K562 (cell line): Measurements from ENCODE around the gene CNNM3. TPM values are rescaled to one million over a fixed set of nuclear protein-coding genes. Genes with fewer than 3 reads are reported as not detected.

Experiments
- ATAC-seq: fragments of 200-7000 bp; cut with Tn5 transposase; 3 replicates; pipeline ENCODE4 v1.9.1; 2020; ENCODE audit warnings: moderate library complexity
- BruUV-seq: library from RNA; stranded (reverse); fragments of 400-500 nt; replicated peaks from 2 replicates; lab custom pipeline; 2021; lab: Mats Ljungman, UMichigan
- CTCF ChIA-PET: fragments of 300-600 bp; formaldehyde crosslinking; extraction: SDS; loops from one replicate; lab custom pipeline; 2021; ENCODE audit warnings: low intra/inter-chr PET ratio; lab: Yijun Ruan, JAX
- POLR2A ChIA-PET: fragments of 300-600, 350-650 bp; sonication (Branson Sonifier 250); formaldehyde crosslinking; extraction: SDS; loops from one replicate; lab custom pipeline; 2021; ENCODE audit warnings: antibody characterized with exemption, inconsistent platforms; lab: Yijun Ruan, JAX
- DNase-seq, 4 experiments: peaks; one replicate each; pipeline versions ENCODE4 v3.0.0 to v3.0.0-alpha.2; 2011 to 2018; ENCODE audit warnings: low spot score in 3 of 4, mixed read lengths in 3 of 4; ENCODE audit errors: extremely low read depth in 1 of 4
- FAIRE-seq: peaks from 2 replicates; lab custom pipeline; 2011; peaks lifted over from hg19 to GRCh38; lab: Jason Lieb, UNC
- H2AFZ ChIP-seq: 2 replicates; pipeline ENCODE4 v1.6.0; 2011; ENCODE audit warnings: low read depth, low read length, control low read depth, inconsistent platforms
- H3K27ac ChIP-seq: fragments of 200-600 bp; 3 replicates; pipeline ENCODE4 v1.8.0; 2011; ENCODE audit warnings: low read depth, mild to moderate bottlenecking, control low read depth, inconsistent platforms, low read length, moderate library complexity, mixed read lengths; ENCODE audit errors: extremely low read depth
- H3K27me3 ChIP-seq, 2 experiments: fragments of 300-600 bp in 1 of 2; 2 replicates in 1 of 2; 3 replicates in 1 of 2; pipeline versions ENCODE4 v1.6.0 to v1.8.0; 2011; ENCODE audit warnings: inconsistent platforms in 2 of 2, low read length in 2 of 2, mild to moderate bottlenecking in 1 of 2, mixed read lengths in 1 of 2, moderate library complexity in 1 of 2; ENCODE audit not compliant: control insufficient read depth in 2 of 2, insufficient read depth in 2 of 2
- H3K36me3 ChIP-seq: fragments of 300-600 bp; 3 replicates; pipeline ENCODE4 v1.8.0; 2011; ENCODE audit warnings: mild to moderate bottlenecking, low read length, inconsistent platforms; ENCODE audit not compliant: control insufficient read depth, insufficient read depth
- H3K4me1 ChIP-seq, 2 experiments: fragments of 200-600 bp in 1 of 2; replicated peaks in 1 of 2; 2 replicates in 1 of 2; 3 replicates in 1 of 2; pipeline versions ENCODE4 v1.5.1 to v1.8.0; 2011; ENCODE audit warnings: inconsistent platforms in 2 of 2, low read length in 2 of 2, mild to moderate bottlenecking in 1 of 2, mixed read lengths in 1 of 2, moderate library complexity in 1 of 2; ENCODE audit not compliant: control insufficient read depth in 2 of 2, insufficient read depth in 2 of 2
- H3K4me2 ChIP-seq: 2 replicates; pipeline ENCODE4 v1.6.1; 2011; ENCODE audit warnings: low read length, control low read depth, inconsistent platforms, mixed read lengths; ENCODE audit not compliant: insufficient read depth
- H3K4me3 ChIP-seq: fragments of 200-600 bp; sonication (generic), shearing (Covaris generic); 2 replicates; pipeline ENCODE4 v1.5.1; 2016; ENCODE audit warnings: control low read depth, inconsistent platforms
- H3K79me2 ChIP-seq: fragments of 200-600 bp; 3 replicates; pipeline ENCODE4 v1.8.0; 2011; ENCODE audit warnings: low read length, inconsistent platforms; ENCODE audit not compliant: control insufficient read depth, insufficient read depth
- H3K9ac ChIP-seq, 2 experiments: 2 replicates each; pipeline versions ENCODE4 v1.6.0 to v1.6.1; 2011; ENCODE audit warnings: low read depth in 2 of 2, low read length in 2 of 2, control low read depth in 1 of 2, inconsistent platforms in 1 of 2, mild to moderate bottlenecking in 1 of 2, mixed read lengths in 1 of 2; ENCODE audit not compliant: insufficient read depth in 1 of 2
- H3K9me1 ChIP-seq: one replicate; pipeline ENCODE4 v1.6.0; 2011; ENCODE audit warnings: inconsistent platforms, mild to moderate bottlenecking, low read length, moderate library complexity; ENCODE audit not compliant: control insufficient read depth, insufficient read depth
- H3K9me3 ChIP-seq: replicated peaks from 2 replicates; pipeline ENCODE4 v1.5.1; 2011; ENCODE audit warnings: low read depth, low read length, inconsistent platforms; ENCODE audit not compliant: control insufficient read depth, insufficient read depth
- H4K20me1 ChIP-seq: replicated peaks from 2 replicates; pipeline ENCODE4 v1.6.1; 2011; ENCODE audit warnings: low read length, inconsistent platforms, mixed read lengths; ENCODE audit not compliant: control insufficient read depth, insufficient read depth
- BHLHE40 ChIP-seq: IDR thresholded peaks from 2 replicates; pipeline ENCODE4 v1.6.1; 2011; ENCODE audit warnings: low read length, improper control_type of control experiment
- CHD2 ChIP-seq: IDR thresholded peaks from 2 replicates; pipeline ENCODE4 v1.6.1; 2011; ENCODE audit warnings: low read depth, low read length
- FOXJ3 ChIP-seq: sonication (generic); formaldehyde crosslinking; IDR thresholded peaks from 2 replicates; pipeline ENCODE4 v1.4.0; 2020; ENCODE audit warnings: mild to moderate bottlenecking, missing genetic modification reagents
- FOXM1 ChIP-seq, 2 experiments: fragments of 450-650 bp in 1 of 2; sonication (generic) in 1 of 2; formaldehyde crosslinking in 1 of 2; IDR thresholded peaks; 2 replicates each; pipeline versions ENCODE4 v1.6.1 to v1.9.0; 2017 to 2022; ENCODE audit warnings: low read depth in 2 of 2, mild to moderate bottlenecking in 2 of 2, missing genetic modification reagents in 1 of 2, moderate library complexity in 1 of 2
- MTA2 ChIP-seq: fragments of 450-650 bp; IDR thresholded peaks from 2 replicates; pipeline ENCODE4 v1.6.1; 2016; ENCODE audit warnings: low read depth
- NFYB ChIP-seq: IDR thresholded peaks from 2 replicates; pipeline ENCODE4 v1.6.1; 2011; ENCODE audit warnings: mild to moderate bottlenecking, moderate library complexity; ENCODE audit not compliant: insufficient read length; ENCODE audit errors: extremely low read depth
- NR1H2 ChIP-seq: sonication (generic); formaldehyde crosslinking; IDR thresholded peaks from 2 replicates; pipeline ENCODE4 v1.4.0; 2020; ENCODE audit warnings: mild to moderate bottlenecking, missing genetic modification reagents
- RBM15 ChIP-seq: fragments of 200-400 bp; formaldehyde crosslinking; IDR thresholded peaks from 2 replicates; pipeline ENCODE4 v1.6.1; 2018; ENCODE audit warnings: mild to moderate bottlenecking, low read length, moderate library complexity; ENCODE audit not compliant: insufficient read depth
- SMAD2 ChIP-seq: fragments of 150-350 bp; IDR thresholded peaks from 2 replicates; pipeline ENCODE4 v1.6.1; 2014; ENCODE audit warnings: low read depth, mild to moderate bottlenecking, low read length
- SMARCC2 ChIP-seq: fragments of 450-650 bp; IDR thresholded peaks from 2 replicates; pipeline ENCODE4 v1.6.1; 2017; ENCODE audit warnings: antibody characterized with exemption, moderate library complexity, mild to moderate bottlenecking, low read depth
- STAG1 ChIP-seq: sonication (generic); formaldehyde crosslinking; IDR thresholded peaks from 2 replicates; pipeline ENCODE4 v1.5.0; 2020; ENCODE audit warnings: missing genetic modification reagents, borderline replicate concordance
- TAL1 ChIP-seq: fragments of 450-650 bp; IDR thresholded peaks from 2 replicates; pipeline ENCODE4 v1.6.1; 2016; ENCODE audit warnings: mild to moderate bottlenecking
- ZEB2 ChIP-seq: fragments of 450-650 bp; IDR thresholded peaks from 2 replicates; pipeline ENCODE4 v1.6.1; 2016
- ZNF398 ChIP-seq: fragments of 250-450 bp; sonication (Bioruptor Pico); IDR thresholded peaks from 2 replicates; pipeline ENCODE4 v1.8.0; 2021; ENCODE audit warnings: moderate library complexity, mild to moderate bottlenecking, inconsistent platforms
- ZNF512 ChIP-seq: IDR thresholded peaks from 2 replicates; pipeline ENCODE4 v1.6.1; 2016; ENCODE audit warnings: missing genetic modification characterization, missing compliant biosample characterization
- WGBS: fragments of 100-300 bp; shearing (Covaris generic); methylation state at CpG from one replicate; pipeline ENCODE4 v1.1.6; 2016; ENCODE audit warnings: low coverage, mixed read lengths; ENCODE audit not compliant: insufficient coverage; ENCODE audit errors: missing lambda C conversion rate; 5-methylcytosine and 5-hydroxymethylcytosine counted together
- in situ Hi-C: fragments of 300-500 bp; cut with MboI; formaldehyde crosslinking; loops from 4 replicates; pipeline ENCODE4 v1.15.0; 2018; ENCODE audit warnings: inconsistent platforms, mixed read lengths
- intact Hi-C: fragments of 100-400 bp; cut with micrococcal nuclease; formaldehyde crosslinking; loops from 2 replicates; pipeline ENCODE4 v1.14.2; 2022
- polyA plus RNA-seq, 8 experiments: library from polyadenylated mRNA; depleted of rRNA in 4 of 8; stranded (reverse) in 5 of 8; unstranded in 3 of 8; fragments of >200 nt; fragmentation: Nextera tagmentation in 2 of 8; fragmentation: Illumina TruSeq in 1 of 8; extraction: Ambion mirVana in 2 of 8; extraction: Trizol in 1 of 8; gene quantifications; 2 replicates each; pipeline versions ENCODE4 v1.2.1 to v1.2.3, GENCODE V29; 2011 to 2014; ENCODE audit warnings: inconsistent platforms in 1 of 8, missing spikeins in 1 of 8
- total RNA-seq, 7 experiments: library from RNA; depleted of rRNA in 6 of 7; stranded (reverse); fragments of >200 nt in 6 of 7; fragmentation: Illumina TruSeq in 2 of 7; extraction: Trizol in 2 of 7; gene quantifications; 2 replicates each; pipeline versions ENCODE4 v1.2.1 to v1.2.3, GENCODE V29; 2011 to 2021; ENCODE audit warnings: low replicate concordance in 1 of 7
- TF ChIP-seq, protein P1 (sequence below): fragments of 150-350 bp; conservative IDR thresholded peaks from 2 replicates; pipeline ENCODE4 v1.6.1; 2014; ENCODE audit warnings: low read length

Gene CNNM3
- total and polyA plus RNA-seq, 9 of the 15 experiments (the other 6 are each of a cell fraction or from before 2014, with no cell fraction given): 1.4 to 16.9 (median 6.5) TPM

DNA sequence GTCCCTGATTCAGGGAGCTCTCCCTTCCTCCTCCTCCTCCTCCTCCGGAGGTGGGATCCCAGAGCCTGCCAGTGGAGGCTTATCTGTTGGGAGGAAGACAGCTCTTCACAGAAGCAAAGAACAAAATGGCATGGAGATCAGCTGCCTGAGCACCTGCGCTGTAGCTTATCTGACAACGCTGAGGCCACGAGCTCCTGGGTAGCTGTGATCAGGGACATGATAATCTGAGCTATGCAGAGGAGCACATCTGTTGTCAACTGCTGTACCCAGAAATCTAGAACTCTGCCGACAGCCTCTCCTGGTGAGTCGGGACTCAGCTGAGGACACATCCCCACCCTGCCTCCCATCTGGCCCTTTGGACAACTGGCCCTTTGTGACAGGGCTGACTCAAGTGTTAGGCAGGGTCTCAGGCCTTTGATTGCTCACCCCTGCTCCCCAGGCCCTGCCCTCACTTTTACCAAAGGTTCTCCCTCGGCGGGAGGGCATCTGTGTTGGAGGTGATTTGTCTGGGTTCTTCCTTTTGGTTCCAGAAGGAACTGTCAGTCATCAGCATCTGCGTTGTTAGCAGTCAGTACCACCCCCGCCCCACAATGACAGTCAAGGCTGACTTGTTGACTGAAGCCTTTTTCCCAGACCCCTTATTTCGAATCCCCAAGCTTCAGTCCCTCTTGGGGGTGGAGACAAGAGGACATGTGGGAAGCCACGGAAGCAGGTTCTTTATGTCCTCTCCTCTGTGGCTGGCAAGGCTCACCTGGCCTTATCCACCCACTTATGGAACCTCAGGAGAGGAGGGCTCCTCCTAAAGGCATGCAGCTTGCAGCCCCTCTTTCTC, 5.9 kb upstream of the CNNM3 start:
- Histone ChIP-seq H3K79me2 (no peaks in the 10 kb centered on the region), H3K9me3 (no peaks in the 10 kb centered on the region), H3K36me3 (no peaks in the 10 kb centered on the region), H3K4me3 (no peak overlapping the region), H3K27me3 (no peaks in the 10 kb centered on the region), H2AFZ (no peak overlapping the region), H4K20me1 (0 out of 2 replicates have a peak, but pooled peaks cover 5% of the 10 kb centered on the region), H3K9me1 (peaks cover 5% of the 10 kb centered on the region), H3K9ac (peak overlapping the region in 1 of 2 experiments; percentile 75; a peak in 1 of 4 replicates), H3K4me2 (no peak overlapping the region), H3K27ac (no peak overlapping the region), H3K4me1 (peaks cover 11 to 20% of the 10 kb centered on the region in 2 experiments; a peak in 4 of 5 replicates)
- intact Hi-C loops (loop anchor here (10.0 kb wide), 1 partner anchor 255 kb away; no protein-coding TSS in a partner anchor), in situ Hi-C loops (no loop called here)
- BruUV-seq: no TSS peak
- peak; percentile 75 for ATAC-seq
- CTCF ChIA-PET: no interaction called here
- WGBS: 17% methylated on average over 11 of the region's 12 CpGs
- FAIRE-seq: peak; percentile 89
- POLR2A ChIA-PET: interaction anchor here (0.5 to 2.2 kb wide), 9 partner anchors 8 to 187 kb away, joined by 3 to 8 read pairs (median 4); partner anchors contain the start of gene ANKRD39
- peak; percentile 41 to 74 (median 50) for DNase-seq
- TF ChIP-seq FOXM1 (IDR thresholded peaks at IDR 0.05; ENCODE audit: low read depth) (peak; percentile 52; the same call in 1 of the 2 replicates), FOXM1 (CRISPR knock-in tag; IDR thresholded peaks at IDR 0.05; ENCODE audit: low read depth) (no peak), ZNF512 (tag) (no peak), CHD2 (no peak), NR1H2 (CRISPR knock-in tag) (no peak), FOXJ3 (CRISPR knock-in tag) (no peak), TAL1 (peak; percentile 82), NFYB (no peak), SMARCC2 (no peak), ZNF398 (CRISPR knock-in tag) (no peak), MTA2 (peak; percentile 58; the same call in 1 of the 2 replicates), ZEB2 (peak; percentile 56; the same call in 1 of the 2 replicates), SMAD2 (no peak), STAG1 (no peak), RBM15 (no peak), BHLHE40 (peak; percentile 63)
- TF ChIP-seq, protein P1, sequence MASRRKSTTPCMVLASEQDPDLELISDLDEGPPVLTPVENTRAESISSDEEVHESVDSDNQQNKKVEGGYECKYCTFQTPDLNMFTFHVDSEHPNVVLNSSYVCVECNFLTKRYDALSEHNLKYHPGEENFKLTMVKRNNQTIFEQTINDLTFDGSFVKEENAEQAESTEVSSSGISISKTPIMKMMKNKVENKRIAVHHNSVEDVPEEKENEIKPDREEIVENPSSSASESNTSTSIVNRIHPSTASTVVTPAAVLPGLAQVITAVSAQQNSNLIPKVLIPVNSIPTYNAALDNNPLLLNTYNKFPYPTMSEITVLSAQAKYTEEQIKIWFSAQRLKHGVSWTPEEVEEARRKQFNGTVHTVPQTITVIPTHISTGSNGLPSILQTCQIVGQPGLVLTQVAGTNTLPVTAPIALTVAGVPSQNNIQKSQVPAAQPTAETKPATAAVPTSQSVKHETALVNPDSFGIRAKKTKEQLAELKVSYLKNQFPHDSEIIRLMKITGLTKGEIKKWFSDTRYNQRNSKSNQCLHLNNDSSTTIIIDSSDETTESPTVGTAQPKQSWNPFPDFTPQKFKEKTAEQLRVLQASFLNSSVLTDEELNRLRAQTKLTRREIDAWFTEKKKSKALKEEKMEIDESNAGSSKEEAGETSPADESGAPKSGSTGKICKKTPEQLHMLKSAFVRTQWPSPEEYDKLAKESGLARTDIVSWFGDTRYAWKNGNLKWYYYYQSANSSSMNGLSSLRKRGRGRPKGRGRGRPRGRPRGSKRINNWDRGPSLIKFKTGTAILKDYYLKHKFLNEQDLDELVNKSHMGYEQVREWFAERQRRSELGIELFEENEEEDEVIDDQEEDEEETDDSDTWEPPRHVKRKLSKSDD: no peak
